H1 (cell line): ENCODE measurements around the gene ZNF532.

Experiments
- CTCF ChIP-seq, 3 experiments: IDR thresholded peaks; 1 replicate in 2 of 3; 2 replicates in 1 of 3; pipeline versions ENCODE4 v1.5.1 to v1.6.1; 2011; ENCODE audit warnings: low read length in 3 of 3, mild to moderate bottlenecking in 3 of 3, inconsistent platforms in 2 of 3, low read depth in 1 of 3, moderate library complexity in 1 of 3; ENCODE audit not compliant: insufficient read depth in 1 of 3; ENCODE audit errors: control extremely low read depth in 1 of 3
- HDAC2 ChIP-seq, 2 experiments: fragments of 300-600 bp in 1 of 2; sonication (generic) in 1 of 2; IDR thresholded peaks; 2 replicates each; pipeline ENCODE4 v1.6.1; 2011 to 2012; ENCODE audit warnings: low read depth in 2 of 2, low read length in 2 of 2, mild to moderate bottlenecking in 2 of 2, moderate library complexity in 2 of 2, borderline replicate concordance in 1 of 2, inconsistent platforms in 1 of 2
- POLR2A ChIP-seq, 2 experiments: IDR thresholded peaks; 1 replicate in 1 of 2; 2 replicates in 1 of 2; pipeline ENCODE4 v1.6.1; 2011; ENCODE audit warnings: low read depth in 2 of 2, low read length in 2 of 2, mild to moderate bottlenecking in 2 of 2; ENCODE audit errors: control extremely low read depth in 1 of 2
- POLR2AphosphoS5 ChIP-seq: IDR thresholded peaks from 2 replicates; pipeline ENCODE4 v1.6.1; 2011; ENCODE audit warnings: low read depth, low read length
- RFX5 ChIP-seq: IDR thresholded peaks from 2 replicates; pipeline ENCODE4 v1.6.1; 2011; ENCODE audit warnings: low read depth, low read length, improper control_type of control experiment, borderline replicate concordance
- SAP30 ChIP-seq: fragments of 300-600 bp; sonication (generic); IDR thresholded peaks from 2 replicates; pipeline ENCODE4 v1.7.1; 2012; ENCODE audit warnings: low read length, moderate library complexity, mild to moderate bottlenecking, inconsistent platforms; ENCODE audit not compliant: insufficient read depth, insufficient replicate concordance
- SUZ12 ChIP-seq: fragments of 200-600 bp; sonication (generic); IDR thresholded peaks from 2 replicates; pipeline ENCODE4 v1.6.1; 2012; ENCODE audit warnings: mild to moderate bottlenecking, inconsistent platforms, low read length, moderate library complexity, mixed read lengths

- no peak for TF ChIP-seq CTCF (IDR thresholded peaks at IDR 0.05; ENCODE audit: control extremely low read depth in 1 of 3, insufficient read depth in 1 of 3, low read depth in 1 of 3, low read length in 3 of 3)
- TF ChIP-seq SUZ12, result no peak
- no peak for TF ChIP-seq HDAC2 (IDR thresholded peaks at IDR 0.05; ENCODE audit: borderline replicate concordance in 1 of 2, low read depth in 2 of 2, low read length in 2 of 2)
- no peak for TF ChIP-seq RFX5
- TF ChIP-seq POLR2AphosphoS5, result no peak
- TF ChIP-seq SAP30, result no peak
- TF ChIP-seq POLR2A (IDR thresholded peaks at IDR 0.05; ENCODE audit: control extremely low read depth in 1 of 2, low read depth in 2 of 2, low read length in 2 of 2), result no peak
Measured at GRCh38 chr18:58924473-58924872, 59.8 kb downstream of the ZNF532 start.
